Endothelial cell (in vitro differentiated cells): Measurements from ENCODE around the gene GRHPR. TPM values are rescaled to one million over a fixed set of nuclear protein-coding genes. Genes with fewer than 3 reads are reported as not detected.

ENCODE experiments used
- DNase-seq: peaks from one replicate; pipeline ENCODE4 v3.0.0; 2021; ENCODE audit warnings: low spot score
- H3K27ac Mint-ChIP-seq: one replicate; pipeline ENCODE4 v1.8.0; 2021; ENCODE audit warnings: mixed read lengths, inconsistent platforms; ENCODE audit not compliant: unreplicated experiment
- H3K27me3 Mint-ChIP-seq: one replicate; pipeline ENCODE4 v1.8.0; 2021; ENCODE audit warnings: mild to moderate bottlenecking, moderate library complexity, mixed read lengths, inconsistent platforms; ENCODE audit not compliant: unreplicated experiment
- H3K36me3 Mint-ChIP-seq: one replicate; pipeline ENCODE4 v1.8.0; 2021; ENCODE audit warnings: mild to moderate bottlenecking, low read depth, mixed read lengths, inconsistent platforms; ENCODE audit not compliant: unreplicated experiment
- H3K4me1 Mint-ChIP-seq: one replicate; pipeline ENCODE4 v1.8.0; 2021; ENCODE audit warnings: mild to moderate bottlenecking, mixed read lengths, inconsistent platforms; ENCODE audit not compliant: unreplicated experiment
- H3K4me3 Mint-ChIP-seq: one replicate; pipeline ENCODE4 v1.8.0; 2021; ENCODE audit warnings: mild to moderate bottlenecking, mixed read lengths, inconsistent platforms; ENCODE audit not compliant: unreplicated experiment
- H3K9me3 Mint-ChIP-seq: one replicate; pipeline ENCODE4 v1.8.0; 2021; ENCODE audit warnings: mixed read lengths, inconsistent platforms; ENCODE audit not compliant: unreplicated experiment
- CTCF ChIP-seq: fragments of 200-600 bp; sonication (generic); IDR thresholded peaks from one replicate; pipeline ENCODE4 v1.5.0; 2021; ENCODE audit warnings: antibody characterized with exemption; ENCODE audit not compliant: unreplicated experiment
- total RNA-seq: library from RNA; stranded (reverse); fragmentation: NEBNext Ultra II Directional; extraction: Animal tissue kit (Norgen Biotek cat#: 25700); gene quantifications from one replicate; pipeline ENCODE4 v1.2.1, GENCODE V29; 2021; ENCODE audit not compliant: unreplicated experiment

The GRHPR gene
- total RNA-seq, 1 donor from 2014 or later, result 81.5 TPM

GRCh38 chr9:37433867-37434371, 11.4 kb downstream of the GRHPR start:
- H3K27me3 Mint-ChIP-seq, result peaks cover 2% of the 10 kb centered on the region

GRCh38 chr9:37436540-37436939, 14.0 kb downstream of the GRHPR start:
- H3K27ac Mint-ChIP-seq, result no peak overlapping the region
- no peak for DNase-seq
- no peak for TF ChIP-seq CTCF
- no peaks in the 10 kb centered on the region for H3K9me3 Mint-ChIP-seq
- peaks cover 21% of the 10 kb centered on the region for H3K36me3 Mint-ChIP-seq
- no peak overlapping the region for H3K4me3 Mint-ChIP-seq
- H3K27me3 Mint-ChIP-seq, result peaks cover 2% of the 10 kb centered on the region
- no peaks in the 10 kb centered on the region for H3K4me1 Mint-ChIP-seq

More at GRCh38 chr9:37433867-37434371, 11.4 kb downstream of the GRHPR start:
- Mint-ChIP-seq H3K4me1 (no peaks in the 10 kb centered on the region), H3K36me3 (peaks cover 19% of the 10 kb centered on the region), H3K9me3 (no peaks in the 10 kb centered on the region), H3K27ac (no peak overlapping the region), H3K4me3 (no peak overlapping the region)
- no peak for DNase-seq
- TF ChIP-seq CTCF, result no peak

- Mint-ChIP-seq H3K36me3 (peaks cover 26% of the 10 kb centered on the region), H3K4me3 (no peak overlapping the region), H3K27ac (no peak overlapping the region), H3K4me1 (no peaks in the 10 kb centered on the region), H3K9me3 (no peaks in the 10 kb centered on the region), H3K27me3 (peaks cover 2% of the 10 kb centered on the region)
- no peak for DNase-seq
- no peak for TF ChIP-seq CTCF
Measured at GRCh38 chr9:37437010-37437409, 14.5 kb downstream of the GRHPR start.

- Mint-ChIP-seq H3K36me3 (peaks cover 31% of the 10 kb centered on the region), H3K4me1 (no peaks in the 10 kb centered on the region), H3K27ac (no peak overlapping the region), H3K4me3 (no peak overlapping the region), H3K9me3 (no peaks in the 10 kb centered on the region), H3K27me3 (peaks cover 2% of the 10 kb centered on the region)
- TF ChIP-seq CTCF, result no peak
- no peak for DNase-seq
Measured at GRCh38 chr9:37437621-37438020, 15.1 kb downstream of the GRHPR start.

GRCh38 chr9:37438359-37438758, 15.9 kb downstream of the GRHPR start:
- no peak for DNase-seq
- no peaks in the 10 kb centered on the region for H3K27me3 Mint-ChIP-seq
- no peak overlapping the region for H3K4me3 Mint-ChIP-seq
- TF ChIP-seq CTCF, result no peak
- H3K4me1 Mint-ChIP-seq, result no peaks in the 10 kb centered on the region
- H3K9me3 Mint-ChIP-seq, result no peaks in the 10 kb centered on the region
- H3K36me3 Mint-ChIP-seq, result peaks cover 28% of the 10 kb centered on the region
- no peak overlapping the region for H3K27ac Mint-ChIP-seq
